Neural cell (in vitro differentiated cells): ENCODE data around the gene PAH. TPM values are rescaled to one million over a fixed set of nuclear protein-coding genes. Genes with fewer than 3 reads are reported as not detected.

Experiments
- H2AFZ ChIP-seq: fragments of 200-600, 300-800 bp; sonication (generic), shearing (Covaris generic); 2 replicates; pipeline ENCODE4 v1.6.0; 2014; ENCODE audit warnings: low read depth, mild to moderate bottlenecking, antibody characterized with exemption, low read length, moderate library complexity
- H3F3A ChIP-seq: fragments of 200-600 bp; shearing (Covaris generic); 2 replicates; pipeline ENCODE4 v1.6.1; 2016; ENCODE audit warnings: mild to moderate bottlenecking, moderate library complexity, mixed read lengths, antibody characterized with exemption, low read length; ENCODE audit not compliant: insufficient read depth, poor library complexity, severe bottlenecking
- H3K27ac ChIP-seq: fragments of 200-600, 300-800 bp; sonication (generic), shearing (Covaris generic); 2 replicates; pipeline ENCODE4 v1.5.1; 2014; ENCODE audit warnings: mild to moderate bottlenecking, low read length, moderate library complexity
- H3K27me3 ChIP-seq: fragments of 300-800, 200-600 bp; sonication (generic), shearing (Covaris generic); 2 replicates; pipeline ENCODE4 v1.6.0; 2014; ENCODE audit warnings: mild to moderate bottlenecking, low read depth, low read length, moderate library complexity; ENCODE audit not compliant: insufficient read depth
- H3K36me3 ChIP-seq: fragments of 300-800, 200-600 bp; sonication (generic), shearing (Covaris generic); 2 replicates; pipeline ENCODE4 v1.5.1; 2014; ENCODE audit warnings: mild to moderate bottlenecking, antibody characterized with exemption, low read length, moderate library complexity; ENCODE audit not compliant: insufficient read depth
- H3K4me2 ChIP-seq: fragments of 300-800, 200-600 bp; sonication (generic), shearing (Covaris generic); 2 replicates; pipeline ENCODE4 v1.6.0; 2014; ENCODE audit warnings: mild to moderate bottlenecking, low read length
- H3K4me3 ChIP-seq: fragments of 300-800, 200-600 bp; sonication (generic), shearing (Covaris generic); 2 replicates; pipeline ENCODE4 v1.5.1; 2014; ENCODE audit warnings: mild to moderate bottlenecking, low read length, moderate library complexity
- H3K79me2 ChIP-seq: fragments of 200-600 bp; shearing (Covaris generic); replicated peaks from 2 replicates; pipeline ENCODE4 v1.6.0; 2014; ENCODE audit warnings: mild to moderate bottlenecking, low read length, moderate library complexity; ENCODE audit not compliant: insufficient read depth
- H3K9ac ChIP-seq: fragments of 300-800, 200-600 bp; sonication (generic), shearing (Covaris generic); 2 replicates; pipeline ENCODE4 v1.6.1; 2016; ENCODE audit warnings: mild to moderate bottlenecking, low read length, mixed read lengths
- H3K9me2 ChIP-seq: fragments of 200-600 bp; shearing (Covaris generic); 2 replicates; pipeline ENCODE4 v1.6.1; 2016; ENCODE audit warnings: mild to moderate bottlenecking, low read length, mixed read lengths; ENCODE audit not compliant: insufficient read depth
- H3K9me3 ChIP-seq: fragments of 200-600, 300-800 bp; sonication (generic), shearing (Covaris generic); 2 replicates; pipeline ENCODE4 v1.6.1; 2016; ENCODE audit warnings: mild to moderate bottlenecking, mixed run types, low read length, moderate library complexity, mixed read lengths
- H4K20me1 ChIP-seq: fragments of 200-600 bp; shearing (Covaris generic); 2 replicates; pipeline ENCODE4 v1.6.1; 2016; ENCODE audit warnings: mild to moderate bottlenecking, mixed run types; ENCODE audit not compliant: insufficient read depth
- EP300 ChIP-seq: fragments of 450-650 bp; conservative IDR thresholded peaks from 2 replicates; pipeline ENCODE4 v1.6.1; 2014; ENCODE audit warnings: antibody characterized with exemption, mild to moderate bottlenecking, moderate library complexity; ENCODE audit not compliant: poor library complexity, severe bottlenecking
- EZH2 ChIP-seq: fragments of 200-600, 300-800 bp; shearing (Covaris generic), sonication (generic); IDR thresholded peaks from 2 replicates; pipeline ENCODE4 v1.6.1; 2014; ENCODE audit warnings: antibody characterized with exemption, low read length, borderline replicate concordance, mild to moderate bottlenecking; ENCODE audit not compliant: insufficient read depth, poor library complexity, severe bottlenecking
- MXI1 ChIP-seq: fragments of 450-650 bp; conservative IDR thresholded peaks from 2 replicates; pipeline ENCODE4 v1.6.1; 2014; ENCODE audit warnings: antibody characterized with exemption, mild to moderate bottlenecking; ENCODE audit not compliant: poor library complexity, severe bottlenecking
- POLR2AphosphoS5 ChIP-seq: IDR thresholded peaks from 2 replicates; pipeline ENCODE4 v1.6.1; 2012
- RAD21 ChIP-seq: fragments of 450-650 bp; conservative IDR thresholded peaks from 2 replicates; pipeline ENCODE4 v1.6.1; 2014; ENCODE audit warnings: antibody characterized with exemption, mild to moderate bottlenecking, moderate library complexity
- REST ChIP-seq: IDR thresholded peaks from 2 replicates; pipeline ENCODE4 v1.6.1; 2012; ENCODE audit warnings: borderline replicate concordance
- SMC3 ChIP-seq: fragments of 450-650 bp; conservative IDR thresholded peaks from 2 replicates; pipeline ENCODE4 v1.6.1; 2014; ENCODE audit warnings: antibody characterized with exemption, mild to moderate bottlenecking, moderate library complexity; ENCODE audit not compliant: poor library complexity
- TAF1 ChIP-seq: IDR thresholded peaks from 2 replicates; pipeline ENCODE4 v1.6.1; 2012; ENCODE audit warnings: low read depth
- polyA plus RNA-seq: library from polyadenylated mRNA; depleted of rRNA; stranded (reverse); fragments of >200 nt; gene quantifications from 2 replicates; pipeline ENCODE4 v1.2.3, GENCODE V29; 2014
- TF ChIP-seq, protein P1 (sequence below): fragments of 450-650 bp; IDR thresholded peaks from 2 replicates; pipeline ENCODE4 v1.5.1; 2014; ENCODE audit warnings: antibody characterized with exemption, mild to moderate bottlenecking, moderate library complexity; ENCODE audit not compliant: poor library complexity, severe bottlenecking

PAH gene
- polyA plus RNA-seq, 1 donor from 2014 or later: not detected

DNA sequence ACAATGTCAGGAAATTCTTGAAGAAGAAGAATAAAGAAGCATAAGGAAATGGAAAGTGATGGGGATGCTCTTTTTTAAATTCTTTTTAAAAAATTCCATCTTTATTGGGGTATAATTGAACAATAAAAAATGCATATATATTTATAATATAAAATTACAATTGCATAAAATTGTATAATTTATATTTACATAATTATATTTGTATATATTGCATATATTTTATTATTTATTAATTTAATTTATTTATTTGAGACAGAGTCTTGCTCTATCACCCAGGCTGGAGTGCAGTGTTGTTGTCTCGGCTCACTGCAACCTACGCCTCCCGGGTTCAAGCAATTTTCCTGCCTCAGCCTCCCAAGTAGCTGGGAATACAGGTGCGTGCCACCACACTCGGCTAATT lies 36.3 kb downstream of the PAH start:
- TF ChIP-seq SMC3 (no peak), TAF1 (no peak), POLR2AphosphoS5 (no peak), EP300 (no peak), MXI1 (no peak), RAD21 (no peak), EZH2 (no peak), REST (no peak)
- TF ChIP-seq, protein P1, sequence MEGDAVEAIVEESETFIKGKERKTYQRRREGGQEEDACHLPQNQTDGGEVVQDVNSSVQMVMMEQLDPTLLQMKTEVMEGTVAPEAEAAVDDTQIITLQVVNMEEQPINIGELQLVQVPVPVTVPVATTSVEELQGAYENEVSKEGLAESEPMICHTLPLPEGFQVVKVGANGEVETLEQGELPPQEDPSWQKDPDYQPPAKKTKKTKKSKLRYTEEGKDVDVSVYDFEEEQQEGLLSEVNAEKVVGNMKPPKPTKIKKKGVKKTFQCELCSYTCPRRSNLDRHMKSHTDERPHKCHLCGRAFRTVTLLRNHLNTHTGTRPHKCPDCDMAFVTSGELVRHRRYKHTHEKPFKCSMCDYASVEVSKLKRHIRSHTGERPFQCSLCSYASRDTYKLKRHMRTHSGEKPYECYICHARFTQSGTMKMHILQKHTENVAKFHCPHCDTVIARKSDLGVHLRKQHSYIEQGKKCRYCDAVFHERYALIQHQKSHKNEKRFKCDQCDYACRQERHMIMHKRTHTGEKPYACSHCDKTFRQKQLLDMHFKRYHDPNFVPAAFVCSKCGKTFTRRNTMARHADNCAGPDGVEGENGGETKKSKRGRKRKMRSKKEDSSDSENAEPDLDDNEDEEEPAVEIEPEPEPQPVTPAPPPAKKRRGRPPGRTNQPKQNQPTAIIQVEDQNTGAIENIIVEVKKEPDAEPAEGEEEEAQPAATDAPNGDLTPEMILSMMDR: no peak
- H3K9me3 ChIP-seq: no peaks in the 10 kb centered on the region
- H3K27me3 ChIP-seq: peaks cover 28% of the 10 kb centered on the region
- no peaks in the 10 kb centered on the region for H3K79me2 ChIP-seq
- no peak overlapping the region for H3K9ac ChIP-seq
- no peak overlapping the region for H2AFZ ChIP-seq
- H3K9me2 ChIP-seq: no peaks in the 10 kb centered on the region
- no peaks in the 10 kb centered on the region for H3K36me3 ChIP-seq
- no peak overlapping the region for H3K4me2 ChIP-seq
- no peaks in the 10 kb centered on the region for H3F3A ChIP-seq
- no peak overlapping the region for H3K27ac ChIP-seq
- H4K20me1 ChIP-seq: no peaks in the 10 kb centered on the region
- no peak overlapping the region for H3K4me3 ChIP-seq

- Histone ChIP-seq H3K9ac (no peak overlapping the region), H3K27ac (no peak overlapping the region), H3F3A (no peaks in the 10 kb centered on the region), H3K4me3 (no peak overlapping the region), H3K27me3 (peaks cover 14% of the 10 kb centered on the region), H3K36me3 (no peaks in the 10 kb centered on the region), H2AFZ (no peak overlapping the region), H3K79me2 (no peaks in the 10 kb centered on the region), H4K20me1 (no peaks in the 10 kb centered on the region), H3K9me3 (no peaks in the 10 kb centered on the region), H3K9me2 (no peaks in the 10 kb centered on the region), H3K4me2 (no peak overlapping the region)
- TF ChIP-seq, protein P1: peak; percentile 76
- no peak for TF ChIP-seq TAF1
- peak; percentile 75 for TF ChIP-seq RAD21
- TF ChIP-seq SMC3: peak; percentile 73
Observed at GRCh38 chr12:102879144-102879763, 37.8 kb downstream of the PAH start.
